Prostate gland (tissue), 2 donors: ENCODE data around the gene AUTS2.

Source experiments
- CTCF ChIP-seq, 4 experiments: fragments of 200-600 bp in 2 of 4; fragments of 450-650 bp in 2 of 4; sonication (generic) in 2 of 4; IDR thresholded peaks; 1 replicate in 3 of 4; 2 replicates in 1 of 4; pipeline ENCODE4 v1.5.1; 2016 to 2019; ENCODE audit warnings: antibody characterized with exemption in 4 of 4, mild to moderate bottlenecking in 2 of 4, moderate library complexity in 2 of 4
- POLR2A ChIP-seq: fragments of 450-650 bp; IDR thresholded peaks from one replicate; pipeline ENCODE4 v1.6.1; 2016; ENCODE audit warnings: antibody characterized with exemption, mild to moderate bottlenecking
- POLR2AphosphoS5 ChIP-seq: sonication (generic); formaldehyde crosslinking; IDR thresholded peaks from one replicate; pipeline ENCODE4 v1.6.1; 2017; ENCODE audit warnings: antibody characterized with exemption

GRCh38 chr7:69738396-69738951, 140.2 kb downstream of the AUTS2 start:
- TF ChIP-seq CTCF (IDR thresholded peaks at IDR 0.05) (no peak), POLR2A (no peak), POLR2AphosphoS5 (no peak)
